H1 (cell line): ENCODE data around the gene FICD. TPM values are rescaled to one million over a fixed set of nuclear protein-coding genes. Genes with fewer than 3 reads are reported as not detected.

Experiments
- CTCF ChIA-PET: fragments of 300-600 bp; sonication (Branson Sonifier 250); formaldehyde crosslinking; loops from one replicate; lab custom pipeline; 2021; ENCODE audit not compliant: partially characterized antibody; lab: Charles Lee
- POLR2A ChIA-PET: fragments of 300-600 bp; sonication (Branson Sonifier 250); formaldehyde crosslinking; loops from one replicate; lab custom pipeline; 2021; ENCODE audit warnings: inconsistent platforms; ENCODE audit not compliant: partially characterized antibody; lab: Charles Lee
- DNase-seq, 2 experiments: peaks; one replicate each; pipeline versions ENCODE4 v3.0.0 to v3.0.0-alpha.2; 2010 to 2022; ENCODE audit warnings: low spot score in 2 of 2, low read depth in 1 of 2, mixed read lengths in 1 of 2
- FAIRE-seq: peaks from 2 replicates; lab custom pipeline; 2011; peaks lifted over from hg19 to GRCh38; lab: Jason Lieb, UNC
- H2AFZ ChIP-seq: 2 replicates; pipeline ENCODE4 v1.8.1; 2012; ENCODE audit warnings: low read length, inconsistent platforms
- H2AK5ac ChIP-seq: 2 replicates; pipeline ENCODE4 v1.6.1; 2013; ENCODE audit warnings: low read depth, low read length
- H2BK120ac ChIP-seq: replicated peaks from 2 replicates; pipeline ENCODE3; 2013; ENCODE audit warnings: low read depth, low read length, inconsistent platforms
- H2BK12ac ChIP-seq: 2 replicates; pipeline ENCODE4 v1.6.1; 2013; ENCODE audit warnings: low read depth, low read length
- H2BK15ac ChIP-seq: 2 replicates; pipeline ENCODE4 v1.6.1; 2013; ENCODE audit warnings: low read length
- H2BK20ac ChIP-seq: 2 replicates; pipeline ENCODE4 v1.6.1; 2013; ENCODE audit warnings: low read length
- H2BK5ac ChIP-seq: 2 replicates; pipeline ENCODE4 v1.6.1; 2013; ENCODE audit warnings: low read depth, low read length
- H3K14ac ChIP-seq: 2 replicates; pipeline ENCODE4 v1.6.1; 2013; ENCODE audit warnings: inconsistent platforms; ENCODE audit not compliant: insufficient read length
- H3K18ac ChIP-seq: 2 replicates; pipeline ENCODE4 v1.6.1; 2013; ENCODE audit warnings: low read length; ENCODE audit errors: extremely low read depth
- H3K23ac ChIP-seq: 2 replicates; pipeline ENCODE4 v1.6.1; 2013; ENCODE audit warnings: inconsistent platforms; ENCODE audit not compliant: insufficient read length
- H3K23me2 ChIP-seq: 2 replicates; pipeline ENCODE4 v1.6.1; 2013; ENCODE audit warnings: low read depth, low read length
- H3K27ac ChIP-seq: 2 replicates; pipeline ENCODE4 v1.6.1; 2011; ENCODE audit warnings: low read depth, low read length, inconsistent platforms
- H3K27me3 ChIP-seq, 4 experiments: replicated peaks in 1 of 4; 1 replicate in 1 of 4; 2 replicates in 3 of 4; pipeline versions ENCODE4 v1.6.1 to v1.8.1; 2011 to 2013; ENCODE audit warnings: low read length in 3 of 4, mild to moderate bottlenecking in 3 of 4, inconsistent platforms in 2 of 4, mixed read lengths in 2 of 4, moderate library complexity in 1 of 4; ENCODE audit not compliant: control insufficient read depth in 3 of 4, insufficient read depth in 3 of 4; ENCODE audit errors: extremely low read depth in 1 of 4
- H3K36me3 ChIP-seq, 4 experiments: 2 replicates each; pipeline versions ENCODE4 v1.6.1 to v1.8.1; 2011 to 2013; ENCODE audit warnings: mild to moderate bottlenecking in 4 of 4, low read length in 3 of 4, moderate library complexity in 2 of 4, control low read depth in 1 of 4, inconsistent platforms in 1 of 4; ENCODE audit not compliant: insufficient read depth in 4 of 4, control insufficient read depth in 2 of 4
- H3K4ac ChIP-seq: replicated peaks from 2 replicates; pipeline ENCODE3; 2013; ENCODE audit warnings: low read length, low read depth, mixed read lengths, inconsistent platforms; ENCODE audit not compliant: insufficient read length
- H3K4me1 ChIP-seq, 4 experiments: replicated peaks in 1 of 4; 1 replicate in 1 of 4; 2 replicates in 3 of 4; pipeline versions ENCODE4 v1.6.1 to v1.8.1; 2011 to 2013; ENCODE audit warnings: low read length in 3 of 4, inconsistent platforms in 2 of 4, mixed read lengths in 1 of 4; ENCODE audit not compliant: insufficient read depth in 4 of 4, control insufficient read depth in 3 of 4
- H3K4me2 ChIP-seq, 2 experiments: 2 replicates each; pipeline versions ENCODE4 v1.6.1 to v1.8.1; 2011 to 2013; ENCODE audit warnings: low read depth in 2 of 2, low read length in 2 of 2, control low read depth in 1 of 2, inconsistent platforms in 1 of 2, mild to moderate bottlenecking in 1 of 2; ENCODE audit not compliant: insufficient read depth in 1 of 2
- H3K4me3 ChIP-seq, 4 experiments: fragments of 200-600, 300-600 bp in 1 of 4; sonication (generic), shearing (Covaris generic), sonication (Bioruptor Twin) in 1 of 4; 2 replicates each; pipeline versions ENCODE4 v1.5.1 to v1.8.1; 2011 to 2016; ENCODE audit warnings: low read length in 4 of 4, low read depth in 3 of 4, control low read depth in 2 of 4, inconsistent platforms in 2 of 4, mild to moderate bottlenecking in 2 of 4, mixed read lengths in 1 of 4, moderate library complexity in 1 of 4; ENCODE audit not compliant: insufficient read depth in 2 of 4; ENCODE audit errors: extremely low read depth in 1 of 4
- H3K56ac ChIP-seq: replicated peaks from 2 replicates; pipeline ENCODE3; 2013; ENCODE audit warnings: low read depth, mild to moderate bottlenecking, mixed read lengths, low read length, inconsistent platforms; ENCODE audit not compliant: insufficient read length
- H3K79me1 ChIP-seq: 2 replicates; pipeline ENCODE4 v1.6.1; 2013; ENCODE audit warnings: low read depth, low read length, control low read depth
- H3K79me2 ChIP-seq, 2 experiments: 2 replicates each; pipeline versions ENCODE4 v1.6.1 to v1.8.1; 2012 to 2013; ENCODE audit warnings: low read length in 2 of 2, mild to moderate bottlenecking in 2 of 2, inconsistent platforms in 1 of 2; ENCODE audit not compliant: insufficient read depth in 2 of 2, control insufficient read depth in 1 of 2
- H3K9ac ChIP-seq, 4 experiments: replicated peaks in 1 of 4; 1 replicate in 1 of 4; 2 replicates in 3 of 4; pipeline versions ENCODE4 v1.6.1 to v1.8.1; 2011 to 2013; ENCODE audit warnings: low read depth in 3 of 4, low read length in 3 of 4, control low read depth in 2 of 4, mild to moderate bottlenecking in 2 of 4, moderate library complexity in 2 of 4, inconsistent platforms in 1 of 4; ENCODE audit errors: extremely low read depth in 1 of 4
- H3K9me3 ChIP-seq, 2 experiments: 2 replicates each; pipeline versions ENCODE4 v1.6.1 to v1.8.1; 2012 to 2013; ENCODE audit warnings: mild to moderate bottlenecking in 2 of 2, moderate library complexity in 2 of 2, control low read depth in 1 of 2, inconsistent platforms in 1 of 2, low read depth in 1 of 2, low read length in 1 of 2, mixed read lengths in 1 of 2; ENCODE audit not compliant: insufficient read depth in 2 of 2
- H4K20me1 ChIP-seq, 2 experiments: replicated peaks in 1 of 2; 2 replicates each; pipeline versions ENCODE3 to v1.8.1; 2011 to 2013; ENCODE audit warnings: inconsistent platforms in 2 of 2, low read length in 2 of 2, mild to moderate bottlenecking in 1 of 2; ENCODE audit not compliant: insufficient read depth in 2 of 2, control insufficient read depth in 1 of 2
- H4K5ac ChIP-seq: 2 replicates; pipeline ENCODE4 v1.6.1; 2013; ENCODE audit warnings: low read length, low read depth, mixed read lengths, inconsistent platforms; ENCODE audit not compliant: insufficient read length
- H4K8ac ChIP-seq: 2 replicates; pipeline ENCODE4 v1.8.0; 2013; ENCODE audit warnings: mild to moderate bottlenecking, moderate library complexity, low read length, inconsistent platforms; ENCODE audit not compliant: insufficient read depth; ENCODE audit errors: extremely low read depth
- H4K91ac ChIP-seq: replicated peaks from 2 replicates; pipeline ENCODE3; 2013; ENCODE audit warnings: low read length, mixed read lengths, inconsistent platforms; ENCODE audit not compliant: insufficient read length
- KDM1A ChIP-seq: fragments of 200-600, 300-600 bp; sonication (generic); IDR thresholded peaks from 2 replicates; pipeline ENCODE4 v1.7.1; 2016; ENCODE audit warnings: mild to moderate bottlenecking, low read length, borderline replicate concordance
- YY1 ChIP-seq: IDR thresholded peaks from 2 replicates; pipeline ENCODE4 v1.6.1; 2011; ENCODE audit warnings: low read depth, mild to moderate bottlenecking, low read length
- WGBS, 2 experiments: shearing (Covaris generic) in 1 of 2; methylation state at CpG; one replicate each; pipeline versions ENCODE4 v1.1.6 to v1.1.7; 2013 to 2015; ENCODE audit warnings: low lambda C conversion rate in 2 of 2, mixed read lengths in 2 of 2, inconsistent platforms in 1 of 2, low coverage in 1 of 2, missing lambda C conversion rate in 1 of 2; ENCODE audit not compliant: insufficient replicate concordance in 2 of 2, insufficient coverage in 1 of 2, insufficient read length in 1 of 2; ENCODE audit errors: extremely low coverage in 1 of 2, missing lambda C conversion rate in 1 of 2; 5-methylcytosine and 5-hydroxymethylcytosine counted together
- polyA plus RNA-seq, 7 experiments: library from polyadenylated mRNA; depleted of rRNA in 3 of 7; stranded (reverse) in 5 of 7; unstranded in 2 of 7; fragments of >200 nt in 5 of 7; fragments of 200-250 nt in 2 of 7; gene quantifications; 1 replicate in 5 of 7; 2 replicates in 1 of 7; 4 replicates in 1 of 7; pipeline versions ENCODE4 v1.2.1 to v1.2.3, GENCODE V29; 2011 to 2013; ENCODE audit warnings: missing spikeins in 2 of 7, mixed read lengths in 2 of 7
- total RNA-seq: library from RNA; stranded (reverse); fragmentation: NEBNext Ultra II Directional; extraction: Animal tissue kit (Norgen Biotek cat#: 25700); gene quantifications from 2 replicates; pipeline ENCODE4 v1.2.1, GENCODE V29; 2021

The FICD gene
- total and polyA plus RNA-seq, 2 of the 8 experiments (the other 6 are each of a cell fraction or from before 2014, with no cell fraction given) = 2.2 to 6.0 TPM

GRCh38 chr12:108477055-108477880 lies 37.8 kb upstream of the FICD start:
- Histone ChIP-seq H3K36me3 (no peaks in the 10 kb centered on the region), H3K14ac (no peak overlapping the region), H3K79me1 (no peaks in the 10 kb centered on the region), H3K4me2 (no peak overlapping the region), H2BK15ac (no peak overlapping the region), H3K18ac (no peak overlapping the region), H2AK5ac (no peak overlapping the region), H4K20me1 (no peaks in the 10 kb centered on the region), H3K27me3 (no peaks in the 10 kb centered on the region), H3K4me3 (no peak overlapping the region), H2BK20ac (no peak overlapping the region), H4K8ac (no peak overlapping the region), H4K91ac (no peak overlapping the region), H3K56ac (no peak overlapping the region), H3K9me3 (no peaks in the 10 kb centered on the region), H2BK12ac (no peak overlapping the region), H2BK5ac (no peak overlapping the region), H2AFZ (no peak overlapping the region), H3K23ac (no peak overlapping the region), H3K4ac (no peak overlapping the region), H3K79me2 (no peaks in the 10 kb centered on the region), H3K27ac (no peak overlapping the region), H3K23me2 (no peaks in the 10 kb centered on the region), H3K4me1 (no peaks in the 10 kb centered on the region), H4K5ac (no peak overlapping the region), H3K9ac (no peak overlapping the region), H2BK120ac (no peak overlapping the region)
- no peak for DNase-seq
- TF ChIP-seq YY1 (peak; percentile 55; the same call in 1 of the 2 replicates), KDM1A (no peak)
- FAIRE-seq = no peak
- POLR2A ChIA-PET = no interaction called here
- WGBS, 2 experiments = 87% methylated on average over 11 of the region's 11 CpGs; no CpG with 5 or more reads in 1 of the 2 experiments
- CTCF ChIA-PET = interaction anchor here (3.5 kb wide), 1 partner anchor 18 kb away, joined by 17 read pairs; no protein-coding TSS in a partner anchor
